NCI-H2196 (cell line): ENCODE results near the gene SLC7A5.
"Not testable (repeated sequence)": the region's sequence is repeated elsewhere in the genome, so short reads cannot be mapped to it uniquely, and the experiment has no call there.

Source experiments
- DNase-seq: peaks from one replicate; lab custom pipeline; 2025; ENCODE audit not compliant: unreplicated experiment; lab: John Stamatoyannopoulos, UW

The SLC7A5 gene

DNA sequence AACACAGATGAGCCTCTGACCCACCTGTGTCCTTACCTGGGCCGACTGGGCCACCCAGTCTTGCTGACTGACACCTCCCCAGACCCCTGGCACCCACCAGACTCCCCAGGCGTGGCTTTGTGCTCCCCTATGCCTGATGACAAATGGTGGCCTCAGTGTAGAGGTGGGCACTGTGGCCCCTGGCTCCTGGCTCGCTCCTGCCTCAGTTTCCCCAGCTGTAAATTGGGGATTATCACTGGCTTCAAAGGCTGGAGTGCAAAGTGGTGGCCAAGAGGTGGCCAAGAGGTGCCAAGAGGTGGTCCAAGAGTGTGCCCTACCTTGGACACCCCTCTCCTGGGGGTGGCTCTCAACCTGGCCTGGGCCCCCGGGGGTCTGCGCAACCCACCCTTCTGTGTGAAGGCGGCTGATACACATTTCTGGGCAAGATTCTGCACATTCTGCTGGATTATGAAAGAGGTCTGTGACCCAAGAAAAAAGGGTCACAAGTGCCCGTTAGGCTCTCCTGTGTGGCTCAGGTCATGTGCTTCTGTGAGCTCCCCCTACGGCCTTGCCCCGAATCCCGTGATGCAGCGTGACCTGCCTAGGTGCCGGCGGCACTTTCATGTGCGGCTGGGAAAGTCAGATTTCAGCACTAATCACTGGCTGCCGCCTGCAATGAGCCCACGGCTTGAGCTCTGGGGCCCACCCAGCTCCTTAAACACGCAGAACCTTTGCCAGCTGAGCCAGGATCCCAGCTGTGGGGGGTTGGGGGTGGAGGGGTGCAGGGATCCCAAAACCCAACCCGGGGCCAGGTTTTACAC, 7.8 kb downstream of the SLC7A5 start:
- not testable (repeated sequence) for DNase-seq

DNA sequence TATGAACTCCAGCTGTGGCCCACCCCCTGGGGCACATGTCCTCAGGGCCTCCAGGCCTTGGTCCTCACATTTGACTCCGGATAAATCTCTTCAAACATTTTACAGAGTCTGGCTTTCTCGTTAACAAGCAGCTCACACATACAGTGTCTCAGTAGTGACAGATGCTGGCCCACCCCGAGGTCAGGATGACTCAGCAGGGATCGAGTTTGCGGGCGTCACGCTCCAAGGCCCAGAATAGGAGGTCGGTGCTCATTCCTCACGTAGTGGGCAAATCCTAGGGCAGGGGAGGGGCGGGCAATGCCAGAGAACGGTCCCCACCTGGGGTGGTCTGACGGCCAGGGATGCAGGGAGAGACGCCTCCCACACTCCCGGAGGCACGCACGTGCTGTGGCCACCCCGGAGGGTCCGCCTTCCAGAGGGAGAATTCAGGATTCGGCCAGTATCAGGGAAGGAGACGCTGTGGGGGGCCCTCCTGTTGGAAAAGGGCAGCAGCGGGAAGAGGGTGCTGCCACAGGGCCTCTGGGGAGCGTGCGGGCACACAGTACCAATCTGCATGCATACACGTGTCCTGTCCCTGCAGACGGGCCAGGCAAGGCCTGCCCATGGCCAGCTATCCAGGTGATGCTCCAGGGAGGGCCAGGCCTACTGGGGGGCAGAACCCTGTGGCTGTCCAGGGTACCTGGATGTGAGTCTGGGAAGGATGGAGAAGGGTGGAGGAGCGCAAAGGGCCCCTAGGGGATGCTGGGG, 8.6 kb downstream of the SLC7A5 start:
- DNase-seq = no peak

DNA sequence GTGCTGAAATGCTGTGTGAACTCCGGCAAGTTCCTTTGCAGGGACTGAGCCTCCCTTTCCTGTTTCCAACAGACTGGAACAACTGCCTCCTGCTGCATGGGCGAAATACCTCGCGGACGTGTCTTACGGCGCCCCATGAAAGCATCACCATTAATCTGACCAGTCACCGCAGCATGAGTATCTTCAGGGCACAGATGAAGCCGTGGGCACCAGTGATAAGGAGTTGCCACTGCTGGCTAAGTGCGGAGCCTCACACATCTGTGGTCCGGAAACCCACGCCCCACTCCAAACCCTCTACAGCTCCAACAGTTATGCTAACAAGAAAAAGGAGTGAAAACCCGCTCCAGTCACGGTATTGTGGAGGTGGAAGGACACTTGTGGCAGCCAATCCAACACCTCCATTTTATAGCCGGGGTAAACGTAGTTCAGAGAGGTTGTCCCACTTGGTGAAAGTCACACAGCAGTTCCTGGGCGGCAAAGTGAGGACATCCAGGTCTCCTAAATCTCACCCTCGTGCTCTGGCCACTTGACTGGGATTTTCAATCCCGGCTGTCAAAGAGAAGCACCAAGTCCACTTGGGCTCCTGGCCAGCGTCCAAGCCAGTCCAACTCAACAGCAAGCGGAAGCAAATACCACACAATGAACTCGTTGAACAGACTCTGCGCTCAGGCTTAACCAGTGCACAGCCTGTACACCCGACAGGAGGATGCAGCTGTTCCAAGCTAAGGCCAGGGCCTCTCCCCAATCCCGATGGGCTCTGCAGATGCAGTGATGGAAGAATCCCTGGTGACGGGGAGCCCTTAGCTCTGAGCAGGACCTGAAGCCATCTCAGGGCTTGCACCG, 10.9 kb downstream of the SLC7A5 start:
- DNase-seq = not testable (repeated sequence)

DNA sequence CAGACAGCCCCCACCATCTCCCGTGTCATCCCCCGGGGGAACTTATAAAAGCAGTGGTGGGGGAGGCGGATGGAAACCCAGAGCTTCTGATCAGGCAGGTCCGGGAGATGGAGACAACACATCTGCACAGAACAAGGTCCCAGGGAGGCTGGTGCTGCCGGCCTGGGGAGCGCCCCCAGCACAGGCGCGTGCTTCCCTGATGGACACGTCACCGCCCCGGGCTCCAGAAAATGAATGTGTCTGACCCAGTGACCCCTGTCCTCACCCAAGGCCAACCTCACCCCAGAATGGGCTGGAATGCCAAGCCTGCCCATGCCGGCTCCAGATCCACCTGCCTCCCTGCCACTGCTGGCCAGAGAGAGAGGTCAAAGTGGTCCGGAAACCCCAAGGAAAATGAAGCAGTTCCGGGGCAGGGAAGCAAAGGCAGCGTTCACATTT, 12.5 kb downstream of the SLC7A5 start:
- DNase-seq = no peak

DNA sequence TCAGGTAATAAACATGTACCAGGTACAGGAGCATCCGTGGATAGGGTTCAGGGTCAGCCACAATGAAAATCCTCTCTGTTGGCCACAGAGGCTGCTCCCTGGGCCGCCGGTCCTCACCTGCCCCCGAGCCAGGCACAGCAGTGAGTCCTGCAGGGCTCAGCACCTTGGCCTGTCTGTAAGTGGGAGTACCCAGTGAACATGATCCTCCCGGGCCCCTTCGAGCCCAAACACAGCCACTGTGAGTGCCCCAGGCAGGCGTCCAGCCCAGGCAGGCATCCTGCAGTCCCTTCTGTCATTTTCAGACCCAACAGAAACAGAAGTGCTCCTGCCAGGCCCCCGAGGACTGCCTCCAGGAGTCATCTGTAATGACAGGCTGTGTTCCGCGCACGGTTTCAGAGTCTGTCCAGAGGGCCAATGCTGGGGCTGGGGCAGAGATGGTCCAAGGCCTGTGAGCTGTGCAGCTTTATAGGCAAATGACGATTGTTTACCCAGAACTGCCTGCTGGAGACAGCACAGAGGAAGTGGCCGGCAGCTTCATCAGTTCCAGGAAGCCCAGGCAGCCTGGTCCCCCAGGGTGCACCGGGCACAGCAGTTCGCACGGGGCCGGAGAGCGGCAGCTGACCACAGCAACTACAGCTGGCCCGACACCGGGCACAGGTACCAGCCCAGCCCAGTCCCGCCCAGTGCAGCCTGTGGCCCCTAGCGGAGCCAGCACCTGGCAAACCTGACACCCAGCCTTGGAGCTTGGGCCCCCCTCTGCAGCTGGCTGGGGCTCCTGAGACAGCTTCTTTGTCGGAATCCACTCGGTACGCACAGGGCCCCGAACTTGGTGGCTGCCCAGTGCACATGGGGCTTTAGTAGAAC, 13.2 kb downstream of the SLC7A5 start:
- peak; percentile 13 for DNase-seq

DNA sequence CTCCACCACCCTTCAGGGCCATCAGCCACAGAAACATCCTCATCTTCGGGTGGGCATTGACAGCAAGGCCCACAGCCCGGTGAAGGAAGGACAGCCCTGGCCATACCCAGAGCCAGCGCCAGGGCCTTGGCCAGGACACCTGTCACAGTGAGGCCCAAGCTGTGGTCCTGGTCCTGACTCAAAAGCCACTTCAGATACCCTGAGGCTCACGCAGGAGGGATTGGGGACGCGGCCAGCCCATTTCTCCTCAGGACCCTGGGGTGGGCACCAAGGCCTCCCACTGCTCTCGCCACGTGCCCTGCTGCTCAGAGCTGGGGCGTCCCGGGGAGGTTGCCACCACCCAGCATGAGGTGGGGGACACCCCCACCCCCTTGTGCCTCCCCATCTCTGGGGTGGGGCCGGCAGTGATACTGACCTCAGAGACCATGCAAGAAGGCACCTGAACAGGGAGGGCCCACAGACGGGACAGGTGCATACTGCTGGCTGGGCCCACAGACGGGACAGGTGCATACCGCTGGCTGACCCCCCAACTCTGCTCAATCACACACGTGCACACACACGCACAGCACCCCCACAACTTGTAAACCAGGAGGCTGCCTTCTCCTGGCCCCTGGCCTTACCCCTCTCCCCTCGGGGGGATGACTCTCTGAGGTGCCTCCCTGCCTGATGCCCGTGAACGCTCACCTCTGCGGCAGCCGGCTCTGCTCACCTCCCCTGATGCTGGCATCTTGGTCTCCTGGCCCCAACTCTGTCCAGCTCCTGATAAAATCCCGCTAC, 14.2 kb downstream of the SLC7A5 start:
- no peak for DNase-seq

DNA sequence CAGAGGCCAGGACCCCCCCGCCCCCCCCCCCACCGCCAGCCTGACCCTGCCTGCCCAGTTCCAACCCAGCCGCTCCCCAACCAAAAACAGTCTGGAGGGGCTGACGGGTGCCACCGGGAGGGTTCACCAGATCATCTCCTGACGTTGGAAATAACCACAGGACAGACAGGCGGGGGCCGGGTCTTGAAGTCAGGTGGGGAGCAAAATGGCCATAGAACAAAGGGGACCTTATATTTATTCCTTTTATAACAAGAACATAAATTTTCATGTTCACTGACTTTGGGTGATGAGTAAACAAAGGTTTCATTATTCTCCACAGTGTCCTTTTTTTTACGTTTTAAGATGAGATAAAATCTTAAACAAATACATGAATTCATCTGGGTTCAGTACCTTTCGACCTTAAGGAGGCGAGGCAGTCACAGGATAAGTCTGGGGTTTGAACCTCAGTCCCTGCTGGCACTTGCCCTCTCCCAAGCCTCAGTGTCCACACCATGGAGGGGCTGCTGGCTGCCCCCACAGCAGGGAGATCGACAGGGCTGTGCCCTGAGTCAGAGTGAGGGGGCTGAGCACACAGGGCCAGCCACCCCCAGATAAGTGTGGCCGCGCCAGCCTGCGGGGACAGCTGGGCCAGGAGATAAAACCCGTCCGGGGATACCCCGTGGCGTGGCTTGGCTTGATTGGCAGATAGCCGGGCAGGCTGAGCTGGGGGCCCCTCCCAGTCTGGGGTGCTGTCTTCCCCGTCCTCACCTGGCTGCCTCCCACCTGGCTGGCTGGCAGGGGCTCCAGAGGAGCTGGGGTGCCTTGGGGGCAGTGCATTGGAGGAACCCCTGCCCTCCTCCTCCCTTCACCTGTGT, 15.0 kb downstream of the SLC7A5 start:
- no peak for DNase-seq

DNA sequence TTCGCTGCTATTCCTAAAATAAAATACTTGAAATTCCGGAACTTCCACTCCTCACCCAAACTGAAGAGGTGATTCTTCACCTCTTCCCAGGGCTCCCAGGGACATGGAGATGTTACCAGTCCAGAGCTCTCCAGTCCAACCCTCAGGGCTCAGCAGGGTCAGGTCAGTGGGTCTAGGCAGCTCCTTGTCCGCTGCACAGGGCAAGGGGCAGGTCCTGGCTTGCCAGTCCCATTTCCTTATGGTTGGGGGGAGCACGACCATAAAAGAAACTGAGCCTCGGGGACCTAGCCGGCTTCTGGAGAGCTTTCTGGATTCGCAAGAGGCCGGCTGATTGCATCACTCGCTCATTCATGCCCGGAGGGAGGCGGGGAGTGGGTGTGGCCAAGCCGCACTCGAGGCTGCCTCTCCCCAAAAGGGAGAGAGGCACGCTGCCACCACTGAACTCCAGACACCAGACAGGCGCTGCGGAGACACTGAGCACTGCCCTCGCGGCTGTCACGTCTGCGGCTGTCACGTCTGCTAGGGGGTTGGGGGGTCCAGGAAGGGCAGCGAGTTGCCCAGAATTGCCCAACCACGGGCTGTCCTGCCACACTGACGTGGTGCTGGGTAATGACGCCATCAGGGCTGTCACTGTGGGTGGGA, 15.8 kb downstream of the SLC7A5 start:
- DNase-seq = peak; percentile 65

DNA sequence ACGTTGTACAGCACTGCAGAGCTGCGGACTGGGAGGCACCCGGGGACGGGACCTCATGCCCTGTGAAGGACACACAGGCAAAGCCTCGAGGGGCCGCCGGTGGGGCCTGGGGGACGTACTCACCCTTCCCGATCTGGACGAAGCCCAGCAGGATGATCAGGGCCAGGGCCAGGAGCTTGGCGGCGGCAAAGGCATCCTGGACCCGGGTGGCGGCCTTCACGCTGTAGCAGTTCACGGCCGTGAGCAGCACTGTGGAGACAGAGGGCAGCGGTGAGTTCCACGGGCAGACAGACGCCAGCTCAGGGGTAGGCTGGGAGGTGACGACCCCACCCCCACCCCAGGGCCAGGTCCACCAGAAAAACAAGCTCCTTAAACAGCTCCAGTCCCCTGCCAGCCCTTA, 17.7 kb downstream of the SLC7A5 start:
- no peak for DNase-seq

DNA sequence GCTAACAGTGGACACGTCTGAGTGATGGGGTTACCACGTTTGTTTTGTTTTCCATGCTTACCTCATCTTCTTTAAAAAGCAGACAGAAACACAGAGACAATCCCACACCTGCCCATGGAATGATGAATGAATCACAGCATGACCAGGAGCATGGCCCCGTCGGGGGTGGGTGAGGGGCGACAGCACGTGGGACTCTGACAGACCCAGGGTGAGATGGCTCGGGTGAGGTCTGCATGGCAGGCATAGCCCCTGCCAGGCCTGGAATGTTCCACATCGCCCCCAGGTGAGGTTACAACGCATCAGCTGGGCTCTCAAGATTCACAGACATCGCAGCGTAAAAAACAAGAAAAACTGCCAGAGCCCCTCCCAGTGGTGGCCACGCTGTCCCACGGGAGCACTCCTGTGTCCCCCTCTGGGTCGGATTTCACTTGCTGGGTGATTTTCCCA, 18.1 kb downstream of the SLC7A5 start:
- DNase-seq = no peak

DNA sequence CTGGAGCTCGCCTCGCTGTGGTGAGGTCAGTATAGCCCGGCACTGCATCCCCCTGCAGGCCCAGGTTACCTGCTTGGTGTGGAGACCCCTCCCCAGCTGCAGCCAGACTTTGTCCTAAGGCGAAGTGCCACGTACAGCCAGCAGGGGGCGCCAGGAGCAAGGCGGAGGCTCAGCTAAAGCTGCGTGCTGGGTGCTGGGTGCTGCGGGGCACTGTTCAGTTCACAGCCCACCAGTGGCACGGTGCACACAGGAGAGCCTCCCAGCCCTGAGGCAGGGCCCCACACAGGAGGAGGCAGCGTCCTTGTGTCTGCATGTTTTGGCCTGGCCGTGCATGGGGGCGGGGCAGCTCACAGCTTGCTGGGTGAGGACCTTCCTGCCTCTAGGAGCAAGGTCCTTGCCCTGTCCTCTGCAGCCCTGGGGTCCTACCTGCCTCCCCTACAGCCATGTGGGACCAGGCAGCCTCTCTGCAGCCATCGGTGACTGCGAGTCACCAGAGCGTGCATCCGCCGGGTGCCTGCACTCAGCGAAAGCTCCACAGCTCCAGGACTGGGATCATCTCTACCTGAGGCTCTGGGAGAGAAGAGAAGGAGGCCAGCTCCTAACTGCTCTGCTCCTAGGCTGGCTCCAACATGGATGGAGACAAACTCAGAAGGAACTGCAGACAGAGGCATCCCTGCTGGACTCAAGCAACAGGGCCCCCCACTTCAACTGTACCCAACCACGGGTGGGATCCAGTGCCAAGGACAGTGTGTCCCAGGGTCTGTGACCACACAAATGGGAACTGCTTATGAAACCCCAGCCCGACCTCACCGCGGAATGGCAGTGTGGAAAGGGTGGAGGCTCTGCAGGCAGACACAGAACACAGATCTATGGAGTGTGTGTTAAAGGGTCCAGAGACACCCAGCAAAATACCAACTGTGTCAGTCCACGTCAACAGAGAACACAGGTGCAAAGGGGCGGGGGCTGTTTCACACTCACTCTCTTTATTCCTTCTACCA, 19.0 kb downstream of the SLC7A5 start:
- peak; percentile 45 for DNase-seq

DNA sequence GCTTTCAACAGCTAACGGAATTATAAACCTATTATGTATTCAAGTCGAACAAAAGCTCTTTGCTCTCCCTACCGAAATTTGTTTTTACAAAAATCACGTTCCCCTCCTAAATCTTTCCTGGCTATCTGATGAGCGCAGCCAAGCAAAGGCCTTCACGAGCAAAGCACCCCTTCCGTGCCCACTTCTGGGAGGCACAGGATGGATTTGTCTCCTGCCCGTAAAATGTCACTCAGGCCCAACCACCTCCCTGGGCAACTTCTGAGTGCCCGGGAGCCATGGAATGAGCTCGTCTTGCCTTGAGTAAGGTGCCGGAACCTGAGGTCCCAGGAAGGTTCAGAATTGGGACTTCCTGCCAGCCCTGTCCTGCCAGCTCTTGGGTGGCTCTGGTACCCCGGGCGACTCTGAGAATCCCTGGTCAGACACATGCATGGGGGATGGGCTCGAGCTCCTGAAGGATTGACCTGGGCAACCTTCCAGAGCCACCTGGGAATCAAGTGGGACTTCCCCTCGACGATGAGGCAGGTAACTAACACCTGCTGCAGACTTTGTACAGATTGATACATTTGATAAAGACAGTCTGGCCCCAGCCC, 19.8 kb downstream of the SLC7A5 start:
- no peak for DNase-seq

DNA sequence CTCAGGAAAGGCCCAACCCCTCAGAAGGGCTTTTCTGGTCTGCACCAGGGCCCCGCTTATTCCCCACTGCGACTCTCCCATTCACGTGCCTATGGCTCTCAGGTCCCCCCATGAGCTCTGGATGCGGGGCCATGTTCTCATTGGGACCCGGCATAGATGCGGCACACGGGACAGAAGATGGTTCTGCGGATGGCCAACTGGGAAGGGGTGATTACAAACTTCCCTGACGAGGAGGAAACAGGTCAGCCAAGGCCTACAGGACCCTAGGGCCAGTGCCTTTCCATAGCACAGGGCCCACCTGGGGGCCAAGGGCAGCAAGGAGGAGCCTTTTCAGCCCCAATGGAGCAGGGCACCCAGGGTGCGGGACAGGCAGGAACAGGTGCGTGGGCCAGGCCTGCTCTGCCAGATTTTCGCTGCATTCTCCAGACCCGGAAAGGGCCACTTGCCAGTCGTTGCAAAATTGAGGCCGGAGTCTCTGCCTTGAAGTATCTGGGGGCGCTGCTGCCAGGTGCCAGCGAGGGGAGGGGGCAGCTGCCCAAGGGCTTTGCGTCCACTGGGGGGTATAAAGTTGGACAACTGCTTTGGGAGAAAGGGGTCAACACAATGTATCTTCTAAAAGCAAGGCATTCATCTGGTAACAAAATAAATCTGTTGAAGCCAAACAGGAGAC, 20.5 kb downstream of the SLC7A5 start:
- no peak for DNase-seq

DNA sequence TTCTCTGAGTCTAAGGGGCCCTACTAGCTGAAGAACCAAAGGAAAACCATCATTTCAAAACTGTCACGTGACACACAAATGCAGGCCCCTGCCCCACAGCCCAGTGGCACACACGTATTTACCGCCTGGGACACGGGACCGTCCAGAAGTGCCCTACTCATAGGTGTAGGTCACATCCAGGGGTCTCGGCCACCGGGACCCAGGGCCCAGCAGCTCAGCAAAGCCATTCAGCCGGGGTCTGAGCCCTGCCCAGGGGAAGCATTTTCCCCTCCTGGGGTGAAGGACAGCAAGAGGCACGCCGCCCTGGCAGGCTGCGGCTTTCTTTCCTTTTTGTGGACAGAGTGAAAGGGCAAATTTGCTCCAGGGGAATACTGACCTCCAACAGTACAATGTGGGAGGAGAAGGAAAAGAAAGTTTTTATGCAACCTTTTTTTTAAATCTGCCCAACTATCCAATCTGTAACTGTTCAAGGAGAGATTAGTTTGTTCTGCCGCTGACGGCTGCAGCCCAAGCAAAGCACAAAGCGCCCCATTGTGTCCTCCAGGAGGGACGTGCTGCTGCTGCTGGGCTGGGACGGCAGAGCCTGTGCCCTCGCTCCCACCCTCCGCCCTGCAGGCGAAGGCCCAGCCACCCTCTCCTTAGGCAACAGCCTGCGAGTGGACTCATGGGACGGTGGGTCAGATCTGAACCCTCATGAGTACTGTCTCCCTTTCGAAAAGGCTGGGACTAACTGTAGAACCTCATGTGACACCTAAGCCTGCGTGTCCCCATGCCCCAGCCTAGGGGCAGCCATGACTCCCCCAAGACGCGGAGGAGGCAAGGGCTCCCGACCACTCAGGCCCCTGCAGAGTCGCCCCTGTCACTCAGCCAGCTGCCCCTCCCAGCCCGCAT, 21.3 kb downstream of the SLC7A5 start:
- DNase-seq = no peak

DNA sequence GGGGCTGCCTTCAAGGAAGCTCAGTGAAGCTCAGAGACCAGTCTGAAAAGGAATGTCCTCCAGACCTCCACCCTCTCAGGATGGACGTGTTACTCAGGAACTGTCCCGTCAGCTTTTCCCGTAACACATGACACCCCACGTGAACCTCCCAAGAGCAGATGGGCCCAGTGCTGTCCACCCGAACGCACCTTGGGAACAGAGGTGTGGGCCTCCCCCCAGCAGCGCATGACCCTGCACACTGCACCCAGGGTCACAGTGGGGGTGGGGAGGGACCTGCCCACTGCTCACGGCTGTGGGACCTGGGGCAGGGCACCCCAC, 21.9 kb downstream of the SLC7A5 start:
- no peak for DNase-seq
